Osteocyte (in vitro differentiated cells): Measurements from ENCODE around the gene PHF21A. TPM values are rescaled to one million over a fixed set of nuclear protein-coding genes. Genes with fewer than 3 reads are reported as not detected.

ENCODE experiments used
- DNase-seq: peaks from one replicate; pipeline ENCODE4 v3.0.0; 2021; ENCODE audit warnings: mixed read lengths; ENCODE audit not compliant: unreplicated experiment; ENCODE audit errors: extremely low spot score
- H3K27ac Mint-ChIP-seq: one replicate; pipeline ENCODE4 v1.8.0; 2021; ENCODE audit warnings: mild to moderate bottlenecking, mixed read lengths; ENCODE audit not compliant: unreplicated experiment
- H3K27me3 Mint-ChIP-seq: one replicate; pipeline ENCODE4 v1.8.0; 2021; ENCODE audit warnings: mixed read lengths; ENCODE audit not compliant: unreplicated experiment
- H3K36me3 Mint-ChIP-seq: one replicate; pipeline ENCODE4 v1.8.0; 2021; ENCODE audit warnings: mixed read lengths; ENCODE audit not compliant: unreplicated experiment
- H3K4me1 Mint-ChIP-seq: one replicate; pipeline ENCODE4 v1.8.0; 2021; ENCODE audit warnings: mixed read lengths; ENCODE audit not compliant: unreplicated experiment
- H3K4me3 Mint-ChIP-seq: one replicate; pipeline ENCODE4 v1.8.0; 2021; ENCODE audit warnings: mild to moderate bottlenecking, moderate library complexity, mixed read lengths; ENCODE audit not compliant: unreplicated experiment
- H3K9me3 Mint-ChIP-seq: one replicate; pipeline ENCODE4 v1.8.0; 2021; ENCODE audit warnings: mixed read lengths; ENCODE audit not compliant: unreplicated experiment
- total RNA-seq: library from RNA; stranded (reverse); gene quantifications from 2 replicates; pipeline ENCODE4 v1.2.1, GENCODE V29; 2021
- TF ChIP-seq, protein P1 (sequence below): fragments of 200-600 bp; sonication (generic); IDR thresholded peaks from 2 replicates; pipeline ENCODE4 v1.5.0; 2021; ENCODE audit warnings: antibody characterized with exemption, mild to moderate bottlenecking, moderate library complexity

PHF21A gene
- total RNA-seq, 1 donor from 2014 or later: 40.8 TPM

DNA sequence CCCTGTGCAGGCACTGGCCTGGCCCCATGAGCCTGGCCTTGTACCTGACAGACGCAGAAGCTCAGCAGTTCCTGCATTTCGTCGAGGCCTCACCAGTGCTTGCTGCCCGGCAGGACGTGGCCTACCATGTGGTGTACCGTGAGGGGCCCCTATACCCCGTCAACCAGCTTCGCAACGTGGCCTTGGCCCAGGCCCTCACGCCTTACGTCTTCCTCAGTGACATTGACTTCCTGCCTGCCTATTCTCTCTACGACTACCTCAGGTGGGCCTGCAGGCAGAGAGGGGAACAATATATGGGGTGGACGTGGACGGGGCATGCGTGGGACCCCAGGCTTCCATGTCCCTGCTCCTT lies 193.9 kb downstream of the PHF21A start:
- DNase-seq: no peak
- Mint-ChIP-seq H3K4me3 (no peak overlapping the region), H3K27ac (no peak overlapping the region), H3K27me3 (peaks cover 19% of the 10 kb centered on the region), H3K4me1 (peaks cover 15% of the 10 kb centered on the region), H3K9me3 (no peaks in the 10 kb centered on the region), H3K36me3 (peaks cover 6% of the 10 kb centered on the region)
- TF ChIP-seq, protein P1, sequence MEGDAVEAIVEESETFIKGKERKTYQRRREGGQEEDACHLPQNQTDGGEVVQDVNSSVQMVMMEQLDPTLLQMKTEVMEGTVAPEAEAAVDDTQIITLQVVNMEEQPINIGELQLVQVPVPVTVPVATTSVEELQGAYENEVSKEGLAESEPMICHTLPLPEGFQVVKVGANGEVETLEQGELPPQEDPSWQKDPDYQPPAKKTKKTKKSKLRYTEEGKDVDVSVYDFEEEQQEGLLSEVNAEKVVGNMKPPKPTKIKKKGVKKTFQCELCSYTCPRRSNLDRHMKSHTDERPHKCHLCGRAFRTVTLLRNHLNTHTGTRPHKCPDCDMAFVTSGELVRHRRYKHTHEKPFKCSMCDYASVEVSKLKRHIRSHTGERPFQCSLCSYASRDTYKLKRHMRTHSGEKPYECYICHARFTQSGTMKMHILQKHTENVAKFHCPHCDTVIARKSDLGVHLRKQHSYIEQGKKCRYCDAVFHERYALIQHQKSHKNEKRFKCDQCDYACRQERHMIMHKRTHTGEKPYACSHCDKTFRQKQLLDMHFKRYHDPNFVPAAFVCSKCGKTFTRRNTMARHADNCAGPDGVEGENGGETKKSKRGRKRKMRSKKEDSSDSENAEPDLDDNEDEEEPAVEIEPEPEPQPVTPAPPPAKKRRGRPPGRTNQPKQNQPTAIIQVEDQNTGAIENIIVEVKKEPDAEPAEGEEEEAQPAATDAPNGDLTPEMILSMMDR: no peak

DNA sequence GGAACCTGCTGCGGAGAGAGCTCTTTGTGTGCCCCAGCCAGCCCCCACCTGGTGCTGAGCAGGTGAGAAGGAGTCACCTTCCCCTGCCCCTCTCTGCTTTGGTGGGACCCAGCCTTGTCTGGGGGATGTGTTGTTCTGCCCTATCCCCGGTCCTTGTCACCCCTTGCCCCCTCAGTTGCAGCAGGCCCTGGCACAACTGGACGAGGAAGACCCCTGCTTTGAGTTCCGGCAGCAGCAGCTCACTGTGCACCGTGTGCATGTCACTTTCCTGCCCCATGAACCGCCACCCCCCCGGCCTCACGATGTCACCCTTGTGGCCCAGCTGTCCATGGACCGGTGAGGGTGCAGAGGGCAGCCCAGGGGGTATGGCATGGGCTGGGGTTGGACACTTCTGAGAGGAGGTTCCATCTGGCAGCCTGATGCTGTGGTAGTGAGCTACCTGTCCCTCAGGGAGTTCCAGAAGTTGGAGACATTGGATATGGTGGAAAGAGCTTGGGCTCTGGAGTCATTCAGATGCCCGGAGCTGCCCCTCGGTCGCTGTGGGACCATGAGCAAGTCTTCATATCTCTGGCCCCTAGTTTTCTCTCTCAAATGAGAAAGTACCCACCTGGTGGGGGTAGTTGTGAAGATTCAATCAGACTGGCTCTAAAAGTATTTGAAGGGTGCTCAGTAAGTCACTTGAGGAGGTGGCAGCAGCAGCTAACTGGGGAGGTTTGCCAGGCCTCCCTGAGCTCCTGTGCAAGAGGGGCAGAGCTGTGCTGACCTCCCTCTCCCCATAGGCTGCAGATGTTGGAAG lies 194.5 kb downstream of the PHF21A start:
- Mint-ChIP-seq H3K27ac (no peak overlapping the region), H3K9me3 (no peaks in the 10 kb centered on the region), H3K4me3 (no peak overlapping the region), H3K4me1 (peaks cover 16% of the 10 kb centered on the region), H3K27me3 (peaks cover 19% of the 10 kb centered on the region), H3K36me3 (peaks cover 5% of the 10 kb centered on the region)
- DNase-seq: no peak
- TF ChIP-seq, protein P1: no peak

DNA sequence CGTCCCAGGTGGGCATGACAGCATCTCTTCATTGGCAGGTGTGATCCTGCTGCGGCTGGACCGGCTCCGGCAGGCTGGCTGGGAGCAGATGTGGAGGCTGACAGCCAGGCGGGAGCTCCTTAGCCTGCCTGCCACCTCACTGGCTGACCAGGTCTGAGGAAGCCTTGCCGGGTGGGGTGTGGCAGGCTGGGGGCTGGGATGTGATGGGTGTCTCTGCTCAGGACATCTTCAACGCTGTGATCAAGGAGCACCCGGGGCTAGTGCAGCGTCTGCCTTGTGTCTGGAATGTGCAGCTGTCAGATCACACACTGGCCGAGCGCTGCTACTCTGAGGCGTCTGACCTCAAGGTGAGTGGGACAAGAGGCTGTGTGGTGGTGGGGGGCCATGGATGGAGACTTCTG lies 195.3 kb downstream of the PHF21A start:
- Mint-ChIP-seq H3K27me3 (peaks cover 27% of the 10 kb centered on the region), H3K4me1 (peaks cover 20% of the 10 kb centered on the region), H3K4me3 (no peak overlapping the region), H3K36me3 (peaks cover 2% of the 10 kb centered on the region), H3K9me3 (no peaks in the 10 kb centered on the region), H3K27ac (no peak overlapping the region)
- DNase-seq: no peak
- TF ChIP-seq, protein P1: no peak

DNA sequence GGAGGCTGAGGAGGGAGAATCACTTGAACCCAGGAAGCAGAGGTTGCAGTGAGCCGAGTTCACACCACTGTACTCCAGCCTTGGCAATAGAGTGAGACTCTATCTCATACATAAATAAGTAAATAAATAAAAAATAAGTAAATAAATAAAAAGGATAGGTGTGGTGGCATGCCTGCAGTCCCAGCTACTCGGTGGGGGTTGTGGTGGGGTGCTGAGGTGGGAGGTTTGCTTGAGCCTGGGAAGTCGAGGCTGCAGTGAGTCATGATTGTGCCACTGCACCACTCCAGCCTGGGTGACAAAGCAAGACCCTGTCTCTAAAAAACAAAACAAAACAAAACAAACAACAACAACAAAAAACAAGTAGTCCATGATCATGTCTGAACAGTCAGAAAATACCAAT lies 195.7 kb downstream of the PHF21A start:
- TF ChIP-seq, protein P1: no peak
- Mint-ChIP-seq H3K36me3 (peaks cover 2% of the 10 kb centered on the region), H3K4me1 (peaks cover 20% of the 10 kb centered on the region), H3K9me3 (no peaks in the 10 kb centered on the region), H3K27ac (no peak overlapping the region), H3K4me3 (no peak overlapping the region), H3K27me3 (peaks cover 29% of the 10 kb centered on the region)
- DNase-seq: no peak

DNA sequence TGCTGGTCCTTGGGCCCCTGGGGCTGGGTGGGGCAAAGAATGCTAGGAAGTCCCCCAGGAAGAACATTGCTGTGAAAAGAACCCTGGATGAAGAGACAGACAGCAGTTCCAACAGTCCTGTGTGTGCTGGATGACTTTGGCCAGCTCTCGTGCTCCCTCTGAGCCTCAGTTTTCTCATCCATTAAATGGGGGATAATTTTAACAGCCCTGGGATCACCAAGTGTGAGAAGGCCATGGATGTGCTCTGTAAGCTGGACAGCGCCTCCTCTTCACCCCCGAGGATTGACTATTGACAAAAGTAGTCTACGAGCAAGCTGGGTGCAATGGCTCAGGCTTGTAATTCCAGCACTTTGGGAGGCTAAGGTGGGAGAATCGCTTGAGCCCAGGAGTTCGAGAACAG lies 196.3 kb downstream of the PHF21A start:
- no peak overlapping the region for H3K4me3 Mint-ChIP-seq
- H3K27me3 Mint-ChIP-seq: peaks cover 29% of the 10 kb centered on the region
- peaks cover 15% of the 10 kb centered on the region for H3K4me1 Mint-ChIP-seq
- DNase-seq: no peak
- H3K36me3 Mint-ChIP-seq: no peaks in the 10 kb centered on the region
- TF ChIP-seq, protein P1: no peak
- no peaks in the 10 kb centered on the region for H3K9me3 Mint-ChIP-seq
- no peak overlapping the region for H3K27ac Mint-ChIP-seq
